CD4-positive, alpha-beta T cell (primary cell): ENCODE measurements around the gene SHISA4. TPM values are rescaled to one million over a fixed set of nuclear protein-coding genes. Genes with fewer than 3 reads are reported as not detected.

Experiments
- ATAC-seq: fragments of 200-7000 bp; cut with Tn5 transposase; one replicate; pipeline ENCODE4 v1.10.0; 2022; ENCODE audit warnings: mild to moderate bottlenecking; ENCODE audit not compliant: poor library complexity
- CTCF ChIA-PET: fragments of 350-600 bp; sonication (Branson Sonifier 250); formaldehyde crosslinking; loops from one replicate; lab custom pipeline; 2021; ENCODE audit warnings: antibody characterized with exemption, inconsistent platforms; lab: Charles Lee
- POLR2A ChIA-PET: fragments of 350-600 bp; sonication (Branson Sonifier 250); formaldehyde crosslinking; loops from one replicate; lab custom pipeline; 2021; ENCODE audit warnings: antibody characterized with exemption, inconsistent platforms; lab: Charles Lee
- DNase-seq, 14 experiments: peaks; one replicate each; pipeline ENCODE4 v3.0.0-alpha.2; 2013 to 2020; ENCODE audit warnings: mixed read lengths in 2 of 14
- H3K27ac ChIP-seq, 2 donors: one replicate each; pipeline versions ENCODE4 v1.5.1 to v1.7.0; 2013; ENCODE audit warnings: low read length in 2 of 2, low read depth in 1 of 2, mild to moderate bottlenecking in 1 of 2
- H3K27me3 ChIP-seq, 2 experiments: 1 replicate in 1 of 2; 2 replicates in 1 of 2; pipeline versions ENCODE4 v1.6.1 to v1.7.0; 2013; ENCODE audit warnings: low read length in 2 of 2, control low read depth in 1 of 2, mild to moderate bottlenecking in 1 of 2, moderate library complexity in 1 of 2; ENCODE audit not compliant: insufficient read depth in 2 of 2, control insufficient read depth in 1 of 2
- H3K36me3 ChIP-seq: one replicate; pipeline ENCODE4 v1.6.1; 2013; ENCODE audit warnings: low read length, control low read depth; ENCODE audit not compliant: insufficient read depth
- H3K4me1 ChIP-seq: one replicate; pipeline ENCODE4 v1.6.1; 2013; ENCODE audit warnings: low read length, control low read depth; ENCODE audit not compliant: insufficient read depth
- H3K4me3 ChIP-seq: one replicate; pipeline ENCODE4 v1.5.1; 2013; ENCODE audit warnings: mild to moderate bottlenecking, low read length, moderate library complexity
- H3K9me3 ChIP-seq, 2 experiments: 1 replicate in 1 of 2; 2 replicates in 1 of 2; pipeline versions ENCODE4 v1.6.1 to v1.7.0; 2013; ENCODE audit warnings: low read length in 2 of 2, mild to moderate bottlenecking in 2 of 2, control low read depth in 1 of 2, moderate library complexity in 1 of 2; ENCODE audit not compliant: control insufficient read depth in 1 of 2, insufficient read depth in 1 of 2
- H3K27ac Mint-ChIP-seq: one replicate; pipeline ENCODE4 v1.8.0; 2020; ENCODE audit warnings: mixed read lengths
- H3K27me3 Mint-ChIP-seq: one replicate; pipeline ENCODE4 v1.8.0; 2021; ENCODE audit warnings: mixed read lengths
- H3K36me3 Mint-ChIP-seq: one replicate; pipeline ENCODE4 v1.8.0; 2021; ENCODE audit warnings: low read depth, mixed read lengths
- H3K4me1 Mint-ChIP-seq: one replicate; pipeline ENCODE4 v1.8.0; 2021; ENCODE audit warnings: low read depth, mixed read lengths
- H3K4me3 Mint-ChIP-seq: one replicate; pipeline ENCODE4 v1.8.0; 2020; ENCODE audit warnings: mild to moderate bottlenecking, mixed read lengths
- H3K9me3 Mint-ChIP-seq: one replicate; pipeline ENCODE4 v1.8.0; 2020; ENCODE audit warnings: mixed read lengths
- intact Hi-C, 2 experiments: fragments of 100-400 bp; cut with DNase I in 1 of 2; cut with micrococcal nuclease in 1 of 2; formaldehyde crosslinking; loops; one replicate each; pipeline versions ENCODE4 v1.15.1 to v1.9.0; 2023 to 2025; cut with DNase I, micrococcal nuclease
- total RNA-seq, 174 experiments: library from RNA in 2 of 174; stranded (reverse) in 2 of 174; gene quantifications; one replicate each; pipeline ENCODE4 v1.2.3 and lab custom pipeline; 2021 to 2026
- TF ChIP-seq, protein P1 (sequence below): fragments of 200-600 bp; IDR thresholded peaks from one replicate; pipeline ENCODE4 v1.8.0; 2022; ENCODE audit warnings: antibody characterized with exemption, mild to moderate bottlenecking

SHISA4 gene
- total RNA-seq, 2 experiments from 2014 or later: 0.19 TPM; not detected in 1

DNA sequence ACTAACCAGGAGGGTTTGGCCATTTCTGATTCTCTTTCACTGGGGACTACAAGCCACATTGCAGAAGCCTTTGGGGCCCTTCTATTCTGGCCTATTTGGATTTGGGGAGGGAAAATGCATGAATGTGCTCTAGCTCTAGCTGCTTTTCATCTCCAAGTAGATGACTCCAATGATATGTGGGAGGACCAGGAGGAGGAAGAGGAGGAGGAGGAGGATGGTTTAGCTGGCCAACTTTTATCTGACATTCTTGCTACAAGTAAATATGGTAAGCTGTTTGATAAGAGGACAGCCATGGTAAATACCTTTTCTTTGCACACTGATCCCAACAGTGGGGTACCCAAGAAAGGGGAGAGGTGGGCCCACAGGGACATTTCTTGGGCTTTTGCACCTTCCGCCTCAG, 14.0 kb upstream of the SHISA4 start:
- intact Hi-C loops: loop anchor here in 1 of 2 experiments (5.0 kb wide), 2 partner anchors 98 to 263 kb away; no protein-coding TSS in a partner anchor
- Mint-ChIP-seq H3K27ac (no peak overlapping the region), H3K9me3 (no peaks in the 10 kb centered on the region), H3K4me1 (no peaks in the 10 kb centered on the region), H3K27me3 (no peaks in the 10 kb centered on the region), H3K4me3 (no peak overlapping the region), H3K36me3 (peaks cover 65% of the 10 kb centered on the region)
- TF ChIP-seq, protein P1, sequence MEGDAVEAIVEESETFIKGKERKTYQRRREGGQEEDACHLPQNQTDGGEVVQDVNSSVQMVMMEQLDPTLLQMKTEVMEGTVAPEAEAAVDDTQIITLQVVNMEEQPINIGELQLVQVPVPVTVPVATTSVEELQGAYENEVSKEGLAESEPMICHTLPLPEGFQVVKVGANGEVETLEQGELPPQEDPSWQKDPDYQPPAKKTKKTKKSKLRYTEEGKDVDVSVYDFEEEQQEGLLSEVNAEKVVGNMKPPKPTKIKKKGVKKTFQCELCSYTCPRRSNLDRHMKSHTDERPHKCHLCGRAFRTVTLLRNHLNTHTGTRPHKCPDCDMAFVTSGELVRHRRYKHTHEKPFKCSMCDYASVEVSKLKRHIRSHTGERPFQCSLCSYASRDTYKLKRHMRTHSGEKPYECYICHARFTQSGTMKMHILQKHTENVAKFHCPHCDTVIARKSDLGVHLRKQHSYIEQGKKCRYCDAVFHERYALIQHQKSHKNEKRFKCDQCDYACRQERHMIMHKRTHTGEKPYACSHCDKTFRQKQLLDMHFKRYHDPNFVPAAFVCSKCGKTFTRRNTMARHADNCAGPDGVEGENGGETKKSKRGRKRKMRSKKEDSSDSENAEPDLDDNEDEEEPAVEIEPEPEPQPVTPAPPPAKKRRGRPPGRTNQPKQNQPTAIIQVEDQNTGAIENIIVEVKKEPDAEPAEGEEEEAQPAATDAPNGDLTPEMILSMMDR: no peak
- Histone ChIP-seq H3K9me3 (no peaks in the 10 kb centered on the region), H3K27me3 (no peaks in the 10 kb centered on the region), H3K4me1 (no peaks in the 10 kb centered on the region), H3K36me3 (peaks cover 62% of the 10 kb centered on the region), H3K27ac (no peak overlapping the region), H3K4me3 (no peak overlapping the region)
- ChIA-PET POLR2A (no interaction called here), CTCF (no interaction called here)
- no peak for DNase-seq
- ATAC-seq: no peak

- Mint-ChIP-seq H3K27ac (no peak overlapping the region), H3K36me3 (peaks cover 49% of the 10 kb centered on the region)
- no peak for DNase-seq
Measured at GRCh38 chr1:201876148-201876818, 12.4 kb upstream of the SHISA4 start.

GRCh38 chr1:201877877-201878401, 10.8 kb upstream of the SHISA4 start:
- no peaks in the 10 kb centered on the region for H3K4me1 Mint-ChIP-seq

More at GRCh38 chr1:201876148-201876818, 12.4 kb upstream of the SHISA4 start:
- Histone ChIP-seq H3K4me1 (no peaks in the 10 kb centered on the region), H3K27ac (no peak overlapping the region), H3K9me3 (no peaks in the 10 kb centered on the region), H3K36me3 (peaks cover 46% of the 10 kb centered on the region), H3K27me3 (no peaks in the 10 kb centered on the region), H3K4me3 (no peak overlapping the region)
- intact Hi-C loops: loop anchor here in 1 of 2 experiments (5.0 kb wide), 2 partner anchors 96 to 261 kb away; no protein-coding TSS in a partner anchor
- ChIA-PET POLR2A (no interaction called here), CTCF (no interaction called here)
- Mint-ChIP-seq H3K27me3 (no peaks in the 10 kb centered on the region), H3K9me3 (no peaks in the 10 kb centered on the region), H3K4me1 (no peaks in the 10 kb centered on the region), H3K4me3 (no peak overlapping the region)
- no peak for ATAC-seq
- TF ChIP-seq, protein P1: no peak

More at GRCh38 chr1:201877877-201878401, 10.8 kb upstream of the SHISA4 start:
- TF ChIP-seq, protein P1: peak; percentile 63
- H3K4me3 Mint-ChIP-seq: no peak overlapping the region
- H3K9me3 Mint-ChIP-seq: no peaks in the 10 kb centered on the region
- CTCF ChIA-PET: interaction anchor here (0.7 to 0.8 kb wide), 4 partner anchors 10 to 94 kb away, joined by 3 to 7 read pairs (median 4); no protein-coding TSS in a partner anchor
- H3K27me3 Mint-ChIP-seq: no peaks in the 10 kb centered on the region
- peaks cover 33% of the 10 kb centered on the region for H3K36me3 Mint-ChIP-seq
- H3K4me3 ChIP-seq: no peak overlapping the region
- DNase-seq (peak in 3 of 14 experiments; percentile 15 to 50 (median 46)), ATAC-seq (no peak)
- H3K4me1 ChIP-seq: no peaks in the 10 kb centered on the region
- no peaks in the 10 kb centered on the region for H3K9me3 ChIP-seq
- no peak overlapping the region for H3K27ac ChIP-seq
- intact Hi-C loops: loop anchor here in 1 of 2 experiments (5.0 kb wide), 2 partner anchors 94 to 259 kb away; no protein-coding TSS in a partner anchor
- H3K36me3 ChIP-seq: peaks cover 32% of the 10 kb centered on the region
- POLR2A ChIA-PET: no interaction called here
- H3K27ac Mint-ChIP-seq: peak overlapping the region; percentile 27
- no peaks in the 10 kb centered on the region for H3K27me3 ChIP-seq
